ENCODE data around the gene POLQ. TPM values are rescaled to one million over a fixed set of nuclear protein-coding genes. Genes with fewer than 3 reads are reported as not detected.

Gene POLQ
- polyA plus RNA-seq, 3 donors, result 0.03 TPM; not detected in 1

GRCh38 chr3:121430664-121431215 lies 115.0 kb downstream of the POLQ start:
- Histone ChIP-seq H3K4me2 (replicated peaks; ENCODE audit: extremely low read depth, low read length, poor library complexity, severe bottlenecking) (no peak overlapping the region), H3K36me3 (replicated peaks in 1 of 2; ENCODE audit: control insufficient read depth in 1 of 2, insufficient read depth in 2 of 2, low read length in 2 of 2) (peaks cover 25 to 75% of the 10 kb centered on the region in 2 donors), H3K4me3 (replicated peaks in 1 of 3; ENCODE audit: low read depth in 2 of 3, low read length in 3 of 3) (no peak overlapping the region), H3K27me3 (ENCODE audit: control insufficient read depth in 2 of 2, insufficient read depth in 2 of 2, low read length in 2 of 2) (no peaks in the 10 kb centered on the region), H2AFZ (ENCODE audit: insufficient read depth, low read depth, low read length, poor library complexity, severe bottlenecking) (no peak overlapping the region), H3K9ac (ENCODE audit: insufficient read depth, low read length, poor library complexity, severe bottlenecking) (no peak overlapping the region), H3K79me2 (ENCODE audit: insufficient read depth, low read length) (no peaks in the 10 kb centered on the region), H3K9me3 (replicated peaks in 1 of 2; ENCODE audit: control insufficient read depth in 1 of 2, insufficient read depth in 1 of 2, low read length in 2 of 2) (no peaks in the 10 kb centered on the region), H4K20me1 (ENCODE audit: insufficient read depth, low read length) (no peaks in the 10 kb centered on the region), H3K27ac (ENCODE audit: low read depth in 1 of 2, low read length in 2 of 2) (peak overlapping the region in 1 of 2 donors; percentile 16), H3K4me1 (ENCODE audit: control insufficient read depth in 1 of 2, insufficient read depth in 2 of 2, low read length in 2 of 2) (no peaks in the 10 kb centered on the region)
- H3K27ac Mint-ChIP-seq, result peak overlapping the region in 2 of 7 donors; percentile 6 to 16
- no peak for TF ChIP-seq CTCF (IDR thresholded peaks at IDR 0.05)
- DNase-seq, result no peak
- intact Hi-C loops (cut with micrococcal nuclease), result no loop called here
- no peaks in the 10 kb centered on the region for H3K27me3 Mint-ChIP-seq (ENCODE audit: low read depth in 3 of 3)
- no peak overlapping the region for H3K4me3 Mint-ChIP-seq
- H3K36me3 Mint-ChIP-seq, result peaks cover 40 to 71% of the 10 kb centered on the region in 2 donors
- no peaks in the 10 kb centered on the region for H3K9me3 Mint-ChIP-seq
- H3K4me1 Mint-ChIP-seq, result peaks cover 3% of the 10 kb centered on the region

- Histone ChIP-seq H3K27me3 (ENCODE audit: control insufficient read depth in 2 of 2, insufficient read depth in 2 of 2, low read length in 2 of 2) (no peaks in the 10 kb centered on the region), H3K9ac (ENCODE audit: insufficient read depth, low read length, poor library complexity, severe bottlenecking) (no peak overlapping the region), H3K4me2 (replicated peaks; ENCODE audit: extremely low read depth, low read length, poor library complexity, severe bottlenecking) (no peak overlapping the region), H3K27ac (ENCODE audit: low read depth in 1 of 2, low read length in 2 of 2) (no peak overlapping the region), H3K4me1 (ENCODE audit: control insufficient read depth in 1 of 2, insufficient read depth in 2 of 2, low read length in 2 of 2) (no peaks in the 10 kb centered on the region), H3K79me2 (ENCODE audit: insufficient read depth, low read length) (no peaks in the 10 kb centered on the region), H4K20me1 (ENCODE audit: insufficient read depth, low read length) (no peaks in the 10 kb centered on the region), H2AFZ (ENCODE audit: insufficient read depth, low read depth, low read length, poor library complexity, severe bottlenecking) (no peak overlapping the region), H3K4me3 (replicated peaks in 1 of 3; ENCODE audit: low read depth in 2 of 3, low read length in 3 of 3) (no peak overlapping the region), H3K36me3 (replicated peaks in 1 of 2; ENCODE audit: control insufficient read depth in 1 of 2, insufficient read depth in 2 of 2, low read length in 2 of 2) (peaks cover 9 to 39% of the 10 kb centered on the region in 2 donors), H3K9me3 (replicated peaks in 1 of 2; ENCODE audit: control insufficient read depth in 1 of 2, insufficient read depth in 1 of 2, low read length in 2 of 2) (no peaks in the 10 kb centered on the region)
- Mint-ChIP-seq H3K4me1 (no peaks in the 10 kb centered on the region), H3K9me3 (no peaks in the 10 kb centered on the region), H3K36me3 (peaks cover 26 to 48% of the 10 kb centered on the region in 2 donors), H3K27me3 (ENCODE audit: low read depth in 3 of 3) (no peaks in the 10 kb centered on the region), H3K27ac (no peak overlapping the region), H3K4me3 (no peak overlapping the region)
- no peak for DNase-seq
- no peak for TF ChIP-seq CTCF (IDR thresholded peaks at IDR 0.05)
- intact Hi-C loops (cut with micrococcal nuclease), result no loop called here
Measured at GRCh38 chr3:121424549-121424948, 121.2 kb downstream of the POLQ start.

Measured in CD14-positive monocyte (primary cell).